PC-9 (cell line): Measurements from ENCODE around the gene CDC37L1. TPM values are rescaled to one million over a fixed set of nuclear protein-coding genes. Genes with fewer than 3 reads are reported as not detected.

ENCODE experiments used
- BruUV-seq: library from RNA; stranded (reverse); fragments of 400-500 nt; replicated peaks from 2 replicates; lab custom pipeline; 2021; lab: Mats Ljungman, UMichigan
- CTCF ChIA-PET: fragments of 300-600 bp; sonication (Branson Sonifier 250); formaldehyde crosslinking; loops from one replicate; lab custom pipeline; 2022; ENCODE audit warnings: antibody characterized with exemption; lab: Charles Lee
- POLR2A ChIA-PET: fragments of 300-600 bp; sonication (Branson Sonifier 250); formaldehyde crosslinking; loops from one replicate; lab custom pipeline; 2022; ENCODE audit warnings: antibody characterized with exemption; ENCODE audit not compliant: unreplicated experiment; lab: Charles Lee
- DNase-seq, 2 experiments: peaks; one replicate each; pipeline versions ENCODE4 v3.0.0 to v3.0.0-alpha.2; 2015 to 2022; ENCODE audit warnings: mixed read lengths in 1 of 2
- H2AFZ ChIP-seq: fragments of 200-600 bp; sonication (generic); 2 replicates; pipeline ENCODE4 v1.8.1; 2017; ENCODE audit warnings: antibody characterized with exemption
- H3F3A ChIP-seq: fragments of 200-600 bp; sonication (generic); 2 replicates; pipeline ENCODE4 v1.8.1; 2017; ENCODE audit warnings: antibody characterized with exemption, mild to moderate bottlenecking, low read depth; ENCODE audit not compliant: insufficient read depth
- H3K27ac ChIP-seq: fragments of 200-600 bp; sonication (generic); 2 replicates; pipeline ENCODE4 v1.6.1; 2016; ENCODE audit warnings: mixed run types
- H3K27me3 ChIP-seq: fragments of 200-600 bp; sonication (generic); 2 replicates; pipeline ENCODE4 v1.6.1; 2016; ENCODE audit warnings: low read depth, mixed run types; ENCODE audit not compliant: insufficient read depth
- H3K36me3 ChIP-seq: fragments of 200-600 bp; sonication (generic); 2 replicates; pipeline ENCODE4 v1.6.1; 2016; ENCODE audit warnings: low read depth, mixed run types
- H3K4me1 ChIP-seq: fragments of 200-600 bp; sonication (generic); replicated peaks from 2 replicates; pipeline ENCODE4 v1.6.1; 2016; ENCODE audit warnings: mixed run types; ENCODE audit not compliant: insufficient read depth
- H3K4me2 ChIP-seq: fragments of 200-600 bp; sonication (generic); 2 replicates; pipeline ENCODE4 v1.6.1; 2017; ENCODE audit warnings: mixed run types
- H3K4me3 ChIP-seq: fragments of 200-600 bp; sonication (generic); 2 replicates; pipeline ENCODE4 v1.6.1; 2016; ENCODE audit warnings: mixed run types
- H3K79me2 ChIP-seq: fragments of 200-600 bp; sonication (generic); 2 replicates; pipeline ENCODE4 v1.6.1; 2017; ENCODE audit warnings: low read depth, mixed run types
- H3K9me2 ChIP-seq: fragments of 200-600 bp; sonication (generic); 2 replicates; pipeline ENCODE4 v1.8.1; 2017; ENCODE audit warnings: mild to moderate bottlenecking; ENCODE audit not compliant: insufficient read depth
- H3K9me3 ChIP-seq: fragments of 200-600 bp; sonication (generic); 2 replicates; pipeline ENCODE4 v1.8.1; 2016; ENCODE audit warnings: low read depth; ENCODE audit not compliant: insufficient read depth
- H4K20me1 ChIP-seq: fragments of 200-600 bp; sonication (generic); 2 replicates; pipeline ENCODE4 v1.8.1; 2017; ENCODE audit not compliant: insufficient read depth
- CTCF ChIP-seq: fragments of 200-600 bp; sonication (generic); conservative IDR thresholded peaks from 2 replicates; pipeline ENCODE4 v1.6.1; 2017; ENCODE audit warnings: mixed run types, antibody characterized with exemption, mild to moderate bottlenecking, moderate library complexity
- EZH2 ChIP-seq: fragments of 200-600 bp; sonication (generic); IDR thresholded peaks from 2 replicates; pipeline ENCODE4 v1.8.0; 2017; ENCODE audit warnings: antibody characterized with exemption, low read depth
- intact Hi-C: fragments of 100-400 bp; cut with micrococcal nuclease; formaldehyde crosslinking; loops from one replicate; pipeline ENCODE4 v1.10.0; 2022; ENCODE audit not compliant: unreplicated experiment
- total RNA-seq: library from RNA; stranded (reverse); gene quantifications from 2 replicates; pipeline ENCODE4 v1.2.3, GENCODE V29; 2021

Gene CDC37L1
- total RNA-seq, 1 experiment from 2014 or later = 6.7 TPM

DNA sequence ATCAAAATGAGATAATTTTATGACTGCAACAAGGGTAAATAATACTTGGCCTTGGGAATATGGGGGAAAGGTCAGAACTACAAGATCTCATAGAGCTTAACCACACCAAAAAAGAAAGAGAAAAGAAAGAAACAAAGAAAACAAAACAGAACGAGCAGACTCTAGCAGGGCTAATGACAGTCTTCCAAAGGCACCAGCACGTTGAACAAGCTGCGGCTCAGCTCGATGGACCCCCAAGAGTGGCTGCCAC is 60.9 kb downstream of the CDC37L1 start:
- ChIA-PET CTCF (interaction anchor here (0.6 kb wide), 1 partner anchor 222 kb away, joined by 14 read pairs; no protein-coding TSS in a partner anchor), POLR2A (interaction anchor here (0.6 kb wide), 2 partner anchors 497 to 1258 kb away, joined by 4 read pairs; no protein-coding TSS in a partner anchor)
- no peak for DNase-seq
- intact Hi-C loops = loop anchor here (2.0 to 10.0 kb wide), 2 partner anchors 78 to 356 kb away; partner anchors contain the start of gene PLPP6
- Histone ChIP-seq H3K27me3 (no peaks in the 10 kb centered on the region), H3K9me3 (no peaks in the 10 kb centered on the region), H4K20me1 (no peaks in the 10 kb centered on the region), H3K4me3 (peak overlapping the region; percentile 73), H3K79me2 (peaks cover 42% of the 10 kb centered on the region), H3K4me1 (peaks cover 16% of the 10 kb centered on the region), H3K36me3 (no peaks in the 10 kb centered on the region), H2AFZ (peak overlapping the region; percentile 92), H3K9me2 (no peaks in the 10 kb centered on the region), H3K4me2 (peak overlapping the region; percentile 85), H3K27ac (peak overlapping the region; percentile 49), H3F3A (0 out of 2 replicates have a peak, but pooled peaks cover 6% of the 10 kb centered on the region)
- TF ChIP-seq EZH2 (no peak), CTCF (no peak)
- no TSS peak for BruUV-seq

DNA sequence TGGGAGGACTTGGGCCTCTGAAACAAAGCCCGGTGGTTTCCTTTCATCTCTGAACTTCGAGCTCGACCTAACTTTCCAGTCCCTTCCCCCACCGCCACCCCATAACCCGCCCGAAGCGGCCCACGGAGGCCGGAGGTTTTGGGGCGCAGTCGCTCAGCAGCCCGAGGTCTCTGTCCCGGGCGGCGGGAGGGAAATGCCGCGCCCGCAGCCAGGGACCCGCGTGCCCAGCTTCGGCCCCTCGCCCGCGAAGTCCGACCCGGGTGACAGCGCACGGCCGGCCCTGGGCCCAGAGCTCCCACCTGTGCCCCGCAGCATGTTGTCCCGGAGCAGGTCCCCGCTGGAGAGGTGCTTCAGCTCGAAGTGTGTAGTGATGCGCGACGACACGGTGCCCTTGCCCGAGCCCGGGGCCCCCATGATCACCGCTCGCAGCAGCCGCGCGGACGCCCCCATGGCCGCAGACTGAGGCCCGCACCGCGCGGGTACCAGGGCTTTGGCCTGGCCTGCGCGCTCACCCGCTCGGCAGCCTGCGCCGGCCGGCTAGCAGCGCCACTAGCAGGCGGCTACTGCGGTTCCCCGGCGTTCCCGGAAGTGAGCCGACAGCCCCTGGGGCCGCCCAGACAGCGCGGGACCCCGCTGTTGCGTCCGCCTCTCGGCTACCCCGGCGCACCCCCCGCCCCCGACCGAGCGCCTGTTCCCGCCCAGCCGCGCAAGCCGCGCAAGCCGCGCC is 61.4 kb downstream of the CDC37L1 start, which contains the start of gene AK3:
AK3 (minus strand) TSS at position 565 of the 727 bp plus-strand sequence; CDS start at position 450, 115 bp downstream.
- CTCF ChIA-PET = interaction anchor here (0.6 kb wide), 1 partner anchor 223 kb away, joined by 14 read pairs; no protein-coding TSS in a partner anchor

More for the DNA sequence above, 61.4 kb downstream of the CDC37L1 start, which contains the start of gene AK3:
- Histone ChIP-seq H3K4me3 (peak within 1 kb of the TSS; percentile 73), H3F3A (0 out of 2 replicates have a peak, but pooled peaks cover 6% of the 10 kb centered on the region), H3K9me2 (no peaks in the 10 kb centered on the region), H3K4me1 (peaks cover 16% of the 10 kb centered on the region), H3K27me3 (no peaks in the 10 kb centered on the region), H3K9me3 (no peaks in the 10 kb centered on the region), H3K36me3 (no peaks in the 10 kb centered on the region), H3K4me2 (peak within 1 kb of the TSS; percentile 85), H3K27ac (peak within 1 kb of the TSS; percentile 49), H4K20me1 (no peaks in the 10 kb centered on the region), H3K79me2 (peaks cover 42% of the 10 kb centered on the region), H2AFZ (peak within 1 kb of the TSS; percentile 95)
- BruUV-seq = no TSS peak
- POLR2A ChIA-PET = interaction anchor here (0.6 to 0.7 kb wide), 3 partner anchors 75 to 1258 kb away, joined by 3 to 4 read pairs (median 4); no protein-coding TSS in a partner anchor
- intact Hi-C loops = loop anchor here (2.0 to 10.0 kb wide), 2 partner anchors 78 to 356 kb away; partner anchors contain the start of gene PLPP6
- DNase-seq = peak; percentile 63 to 84
- TF ChIP-seq EZH2 = no peak
- no peak for TF ChIP-seq CTCF
